ENCODE results near the gene NOS1AP.

Gene NOS1AP

GRCh38 chr1:162220009-162220539 is 150.6 kb downstream of the NOS1AP start:
- DNase-seq (ENCODE audit: low spot score): no peak

DNA sequence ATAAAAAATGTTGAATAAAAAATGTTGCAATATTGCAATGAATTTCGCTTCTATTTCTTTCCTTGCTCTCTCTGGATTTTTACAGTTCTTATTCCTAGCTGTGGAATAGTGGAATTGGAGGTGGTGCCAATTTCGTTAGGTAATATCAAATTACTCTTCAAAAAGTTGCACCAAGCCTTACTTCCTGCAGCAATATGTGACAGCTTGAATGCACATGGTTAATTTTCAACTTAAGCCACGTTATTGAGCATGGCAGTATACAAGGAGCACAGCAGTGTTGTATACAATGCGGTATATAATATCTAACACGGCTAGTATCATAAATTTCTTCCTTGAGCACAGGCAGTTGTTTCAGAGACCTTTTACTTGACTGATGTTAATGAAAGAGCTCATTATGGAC is 152.5 kb downstream of the NOS1AP start:
- DNase-seq (ENCODE audit: low spot score): no peak

- no peak for DNase-seq (ENCODE audit: low spot score)
These were observed 153.2 kb downstream of the NOS1AP start for GRCh38 chr1:162222730-162223129.

GRCh38 chr1:162223488-162223887 is 154.0 kb downstream of the NOS1AP start:
- no peak for DNase-seq (ENCODE audit: low spot score)

DNA sequence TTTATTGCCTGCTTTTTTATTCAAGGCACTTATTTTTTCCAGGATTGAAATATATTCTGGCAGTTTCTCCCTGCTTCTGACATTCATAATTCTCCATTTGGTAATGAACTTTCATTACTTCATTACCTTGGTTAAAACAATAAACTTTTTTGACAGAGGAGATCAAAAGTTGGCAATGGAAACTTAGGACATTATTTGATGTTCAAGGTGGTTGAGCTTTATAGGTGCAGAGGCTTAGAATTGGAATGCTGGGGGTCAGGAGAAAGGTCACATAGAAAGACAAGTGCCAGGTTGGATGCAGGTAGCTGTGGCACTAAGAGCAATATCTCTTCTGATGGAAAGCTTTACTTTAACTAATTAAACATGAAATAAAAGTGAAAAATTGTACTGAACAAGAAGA is 154.8 kb downstream of the NOS1AP start:
- no peak for DNase-seq (ENCODE audit: low spot score)

DNA sequence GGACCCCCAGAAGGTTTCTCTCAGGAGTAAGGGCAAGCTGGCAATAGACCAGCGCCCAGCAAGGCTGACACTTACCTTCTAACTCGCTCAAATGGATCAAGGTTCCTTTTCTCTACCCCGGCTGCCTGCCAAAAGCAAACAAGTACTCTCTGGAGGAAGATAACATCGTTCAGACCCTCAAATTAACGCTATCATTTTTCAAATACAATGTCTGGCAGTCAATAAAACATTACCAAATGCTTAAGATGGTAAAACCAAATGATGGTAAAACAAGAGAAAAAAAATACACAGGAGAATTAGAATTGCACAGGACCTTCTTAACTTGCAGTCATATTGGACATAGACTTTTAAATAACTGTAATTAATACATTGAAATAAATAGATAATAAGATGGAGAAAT is 159.1 kb downstream of the NOS1AP start:
- no peak for DNase-seq (ENCODE audit: low spot score)

DNA sequence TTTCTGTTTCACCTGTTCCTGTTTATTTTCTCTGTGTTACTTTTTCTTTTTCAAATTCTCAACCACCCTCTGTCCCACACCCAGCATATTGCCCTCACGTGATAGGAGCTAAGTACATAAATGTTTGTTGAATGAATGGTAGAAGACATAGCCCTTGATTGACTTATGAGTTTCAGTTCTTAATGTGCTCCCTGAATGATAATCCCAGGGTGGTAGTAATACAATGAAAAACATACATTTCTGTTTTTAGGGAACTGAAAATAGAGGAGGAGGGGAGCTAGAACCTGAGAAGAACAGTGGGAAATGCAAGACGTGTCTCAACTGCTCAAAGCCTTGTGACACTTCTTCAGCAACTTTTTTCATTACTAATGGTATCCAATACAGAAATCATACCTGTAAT is 160.1 kb downstream of the NOS1AP start:
- DNase-seq (ENCODE audit: low spot score): no peak

GRCh38 chr1:162230096-162230495 is 160.6 kb downstream of the NOS1AP start:
- DNase-seq (ENCODE audit: low spot score): no peak

DNA sequence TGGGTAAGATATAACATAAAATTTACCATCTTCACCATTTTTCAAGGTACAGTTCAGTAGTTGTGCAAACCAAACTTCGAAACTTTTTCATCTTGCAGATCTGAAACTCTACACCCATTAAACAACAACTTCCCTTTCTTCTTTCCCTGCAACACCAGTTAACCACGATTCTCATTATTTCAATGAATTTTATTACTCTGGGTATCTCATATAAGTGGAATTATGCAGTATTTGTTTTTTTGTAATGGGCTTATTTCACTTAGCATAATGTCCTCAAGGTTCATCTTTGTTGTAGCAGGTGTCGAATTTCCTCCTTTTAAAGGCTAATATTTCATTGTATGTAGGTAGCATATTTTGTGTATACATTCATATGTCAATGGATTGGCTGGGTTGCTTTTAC is 161.0 kb downstream of the NOS1AP start:
- no peak for DNase-seq (ENCODE audit: low spot score)

DNA sequence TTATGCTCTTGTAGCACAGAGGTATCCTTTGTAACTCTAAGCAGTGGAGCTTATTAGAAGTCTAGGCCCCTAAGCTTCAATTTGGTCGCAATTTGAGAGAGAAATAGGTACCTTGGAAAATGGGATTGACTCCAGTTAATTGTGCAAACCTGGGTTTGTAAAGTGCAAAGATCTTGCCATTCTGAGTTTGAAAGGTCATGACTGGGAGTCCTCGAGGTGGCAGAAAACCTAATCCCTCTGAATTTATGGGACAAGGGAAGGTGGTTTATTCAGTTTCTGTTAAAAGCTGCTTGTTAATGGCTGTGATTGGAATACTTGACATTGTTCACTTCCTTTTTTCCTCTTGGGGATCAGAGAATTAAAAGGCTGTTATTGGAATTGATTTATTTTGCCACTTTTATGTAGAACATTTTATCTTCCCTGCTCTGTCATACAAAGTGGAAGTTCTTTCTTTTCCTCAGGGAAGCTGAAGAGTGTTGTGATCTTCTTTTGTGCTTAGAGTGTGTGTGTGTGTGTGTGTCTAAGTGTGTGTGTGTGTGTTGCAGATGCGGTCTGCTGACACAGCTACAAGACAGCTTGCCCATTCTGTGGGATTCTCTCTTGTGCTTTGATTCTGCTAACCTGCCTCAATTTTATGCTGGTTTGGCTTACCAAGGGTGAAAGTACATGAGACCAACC is 162.7 kb downstream of the NOS1AP start:
- DNase-seq (ENCODE audit: low spot score): no peak

- DNase-seq (ENCODE audit: low spot score): no peak
These were observed 163.6 kb downstream of the NOS1AP start for GRCh38 chr1:162233066-162233465.

- no peak for DNase-seq (ENCODE audit: low spot score)
These were observed 164.4 kb downstream of the NOS1AP start for GRCh38 chr1:162233937-162234336.

DNA sequence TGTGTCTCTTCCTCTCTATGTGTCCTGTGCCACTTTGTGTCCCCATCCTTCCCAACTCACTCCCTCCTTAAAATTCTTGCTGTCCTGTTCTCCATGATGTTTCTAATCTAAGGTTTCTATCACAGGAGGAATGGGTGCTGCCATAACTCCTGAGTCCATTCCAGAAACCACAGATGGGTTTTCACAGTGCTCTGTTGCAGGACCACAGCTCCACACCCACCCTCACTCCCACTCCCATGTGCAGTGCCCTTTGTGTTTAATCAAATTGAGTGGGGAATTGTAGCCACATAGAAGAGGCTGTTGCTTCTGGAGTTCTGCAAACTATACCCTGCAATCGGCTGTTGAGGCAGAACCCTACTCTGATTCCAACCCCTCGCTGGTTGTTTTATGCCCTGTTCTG is 165.1 kb downstream of the NOS1AP start:
- no peak for DNase-seq (ENCODE audit: low spot score)

- no peak for DNase-seq (ENCODE audit: low spot score)
These were observed 165.8 kb downstream of the NOS1AP start for GRCh38 chr1:162235241-162235800.

DNA sequence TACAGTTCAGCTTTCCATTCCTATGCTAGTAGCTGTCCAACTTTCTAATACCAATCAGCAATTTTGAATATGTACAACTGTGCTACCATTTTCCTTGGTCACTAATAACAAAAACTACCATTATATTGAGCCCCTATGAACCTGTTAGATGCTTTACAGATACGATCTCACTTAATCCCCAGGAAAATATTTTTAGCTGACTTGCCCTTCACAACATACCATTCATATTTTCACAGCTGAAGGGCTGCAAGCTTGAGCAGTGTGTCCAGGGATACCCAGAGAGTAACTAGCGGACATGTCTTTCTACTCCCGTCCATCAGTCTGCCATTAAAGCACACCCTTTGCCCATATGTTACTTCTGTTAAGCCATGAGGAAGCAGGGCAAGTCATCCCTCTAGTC is 166.7 kb downstream of the NOS1AP start:
- DNase-seq (ENCODE audit: low spot score): no peak

DNA sequence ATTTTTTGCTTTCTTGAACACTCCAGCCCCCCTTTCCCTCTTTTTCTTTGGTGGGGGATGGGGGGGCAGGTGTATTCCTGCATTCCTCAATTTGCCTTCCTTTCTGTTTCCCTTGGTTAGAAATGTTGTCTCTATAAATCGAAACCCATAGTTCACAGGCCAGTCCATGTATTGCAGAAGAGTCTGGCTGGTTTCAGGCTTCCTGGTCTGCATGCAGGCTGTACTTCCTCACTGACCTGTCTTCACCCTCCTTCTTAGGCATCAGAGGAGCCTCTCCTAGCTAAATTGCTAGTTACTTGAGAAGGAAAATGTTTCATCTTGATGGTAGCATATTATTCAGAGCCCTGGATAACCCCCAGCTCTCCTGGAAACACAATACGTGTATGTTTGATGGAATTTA is 167.1 kb downstream of the NOS1AP start:
- DNase-seq (ENCODE audit: low spot score): no peak

DNA sequence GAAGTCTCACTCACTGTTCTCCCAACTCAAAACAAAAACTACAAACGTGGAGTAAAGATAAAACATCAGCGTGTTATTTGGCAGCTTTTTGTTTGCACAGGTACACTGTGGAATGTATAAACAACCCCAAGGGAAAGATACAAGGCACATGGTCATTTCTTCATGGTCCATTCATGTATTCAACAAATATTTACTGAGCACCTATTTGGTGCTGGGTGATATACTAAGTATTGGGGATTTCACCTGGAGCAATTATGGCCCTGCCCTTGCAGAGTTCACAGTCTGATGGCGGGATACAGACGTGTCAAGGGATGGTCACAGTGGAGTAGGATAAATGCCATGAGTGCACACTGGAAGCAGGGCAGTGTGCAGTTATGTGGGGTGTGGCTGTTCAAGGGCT is 171.1 kb downstream of the NOS1AP start:
- DNase-seq (ENCODE audit: low spot score): no peak

GRCh38 chr1:162242804-162243203 is 173.3 kb downstream of the NOS1AP start:
- no peak for DNase-seq (ENCODE audit: low spot score)

DNA sequence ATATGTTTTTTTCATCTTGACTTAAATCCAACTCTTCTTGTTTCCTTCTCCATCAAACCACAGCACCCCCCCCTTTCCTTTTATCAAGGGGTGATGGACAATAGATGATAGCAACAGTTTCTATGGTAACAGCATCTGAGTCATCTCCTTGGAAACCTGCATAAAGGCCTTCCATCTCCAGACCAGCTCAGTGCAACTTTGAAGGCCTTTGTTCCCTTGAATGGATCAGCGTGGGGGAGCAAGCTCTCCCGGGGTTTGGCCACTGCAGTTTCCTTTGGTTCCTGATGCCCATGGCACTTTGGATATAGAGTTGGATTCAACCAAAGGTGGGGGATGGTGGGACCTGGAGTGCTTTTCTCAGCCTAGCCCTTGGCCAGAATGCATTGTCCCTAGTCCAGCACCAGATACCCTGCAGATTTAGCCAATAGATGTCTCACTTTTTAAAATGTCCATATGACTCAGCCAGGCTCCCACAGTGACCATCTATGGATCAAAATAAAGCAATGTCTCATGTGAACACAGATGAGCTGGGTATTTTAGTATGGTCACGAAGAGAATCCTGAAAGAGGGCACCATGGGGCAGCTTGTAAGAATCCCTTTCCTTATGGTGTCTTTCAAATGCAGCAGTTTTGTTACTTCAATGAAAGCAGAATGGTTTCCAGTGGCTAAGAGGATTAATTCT is 179.5 kb downstream of the NOS1AP start:
- peak; percentile 79 for DNase-seq (ENCODE audit: low spot score)

GRCh38 chr1:162250004-162250730 is 180.7 kb downstream of the NOS1AP start:
- DNase-seq (ENCODE audit: low spot score): no peak

DNA sequence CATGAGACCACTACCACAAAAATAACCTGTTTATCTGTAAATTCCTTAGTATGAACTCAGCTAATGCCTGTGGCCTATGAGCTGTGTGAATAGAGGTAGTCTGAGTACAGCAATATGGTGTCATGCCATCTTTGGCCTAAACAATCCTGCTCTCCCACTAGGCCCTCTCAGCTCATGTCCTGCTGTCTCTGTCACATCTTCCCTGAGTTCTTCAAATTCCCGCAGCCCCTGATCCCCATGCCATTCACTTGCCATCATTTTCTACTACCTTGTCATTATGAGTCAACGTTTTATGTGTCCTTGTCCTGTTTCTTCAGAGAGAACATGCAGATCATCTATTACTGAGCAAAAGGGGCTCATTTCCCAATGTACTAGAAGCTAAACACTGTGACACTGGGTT is 181.6 kb downstream of the NOS1AP start:
- no peak for DNase-seq (ENCODE audit: low spot score)

DNA sequence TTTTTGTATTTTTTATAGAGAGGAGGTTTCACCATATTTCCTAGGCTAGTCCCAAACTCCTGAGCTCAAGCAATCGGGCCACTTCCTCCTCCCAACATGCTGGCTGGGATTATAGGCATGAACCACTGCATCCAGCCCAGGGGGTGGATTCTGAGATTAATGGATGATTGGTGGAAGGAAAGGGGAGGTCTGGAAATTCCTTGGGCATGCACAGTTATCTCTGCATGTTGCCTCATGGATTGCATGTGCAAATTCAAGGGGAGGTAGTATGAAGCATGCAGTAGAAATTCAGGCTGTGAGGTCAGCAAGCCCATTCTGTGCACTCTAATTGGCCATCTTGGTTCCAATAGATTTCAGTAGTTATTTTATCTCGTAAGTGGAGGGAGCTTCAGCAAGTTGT is 182.7 kb downstream of the NOS1AP start:
- no peak for DNase-seq (ENCODE audit: low spot score)

DNA sequence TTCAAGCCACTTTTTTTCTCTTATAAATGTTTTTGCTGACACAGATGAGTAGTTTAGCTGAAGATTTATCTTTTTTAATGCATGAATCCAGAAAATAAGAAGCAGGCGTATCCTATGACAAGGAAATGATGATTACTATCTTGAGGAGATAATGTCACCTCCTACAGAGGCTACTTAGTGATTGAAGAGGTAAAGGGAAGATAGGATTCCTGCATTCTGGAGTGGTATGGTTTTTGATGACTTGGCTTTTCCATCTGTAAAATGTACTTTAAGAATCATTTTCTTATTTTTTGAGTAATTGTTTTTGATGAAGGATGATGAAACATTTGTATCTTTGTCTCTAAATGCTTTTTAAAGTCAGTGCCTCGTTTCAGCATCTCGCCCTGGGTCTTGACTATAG is 184.3 kb downstream of the NOS1AP start:
- DNase-seq (ENCODE audit: low spot score): no peak
